ENCODE results near the gene SERPINB13. TPM values are rescaled to one million over a fixed set of nuclear protein-coding genes. Genes with fewer than 3 reads are reported as not detected.

SERPINB13 gene
- total and polyA plus RNA-seq, 2 donors (not counting 1 experiment from before 2014, with no cell fraction given): not detected

DNA sequence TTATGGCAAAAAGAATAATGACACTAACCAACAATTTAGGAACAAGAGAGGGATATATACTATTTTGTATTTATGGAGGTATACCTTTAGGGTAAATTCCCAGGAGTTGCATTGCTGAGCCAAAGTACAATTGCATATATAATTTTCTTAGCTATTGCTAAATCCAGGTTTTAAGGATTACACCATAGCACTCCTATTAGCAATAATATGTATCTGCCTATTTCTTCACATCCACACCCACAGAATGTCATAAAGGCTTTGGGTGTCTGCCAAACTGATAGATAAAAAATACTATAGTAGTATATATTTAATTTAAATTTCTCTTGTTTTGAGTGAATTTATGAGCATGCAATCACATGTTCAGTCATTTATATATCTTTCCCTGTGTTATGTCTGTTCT lies 11.5 kb upstream of the SERPINB13 start:
- ChIA-PET CTCF (no interaction called here), POLR2A (no interaction called here)
- no peak overlapping the region for H3K27ac ChIP-seq (ENCODE audit: low read length in 2 of 2)
- no peaks in the 10 kb centered on the region for H3K4me1 Mint-ChIP-seq
- no peaks in the 10 kb centered on the region for H3K9me3 ChIP-seq (ENCODE audit: control extremely low read depth in 1 of 3, control insufficient read depth in 2 of 3, insufficient read depth in 1 of 3, low read length in 2 of 3)
- no peaks in the 10 kb centered on the region for H3K4me1 ChIP-seq (ENCODE audit: control insufficient read depth in 2 of 2, insufficient read depth in 2 of 2, low read length in 2 of 2)
- peaks cover 25% of the 10 kb centered on the region for H3K27me3 Mint-ChIP-seq
- peaks cover 0 to 4% (median 0%) of the 10 kb centered on the region in 4 experiments for H3K27me3 ChIP-seq (replicated peaks in 1 of 4; ENCODE audit: control extremely low read depth in 1 of 4, control insufficient read depth in 3 of 4, insufficient read depth in 4 of 4, low read length in 3 of 4)
- no peaks in the 10 kb centered on the region for H4K20me1 ChIP-seq (ENCODE audit: control insufficient read depth, insufficient read depth, low read length, poor library complexity, severe bottlenecking)
- H2AFZ ChIP-seq (ENCODE audit: insufficient read depth, low read depth, low read length, poor library complexity, severe bottlenecking): no peak overlapping the region
- H3K27ac Mint-ChIP-seq: no peak overlapping the region
- H3K79me2 ChIP-seq (ENCODE audit: control insufficient read depth, insufficient read depth, low read length): no peaks in the 10 kb centered on the region
- DNase-seq (no peak), ATAC-seq (ENCODE audit: low read depth) (no peak)
- no peak overlapping the region for H3K4me2 ChIP-seq (replicated peaks; ENCODE audit: low read depth, low read length, poor library complexity, severe bottlenecking)
- no peaks in the 10 kb centered on the region for H3K9me3 Mint-ChIP-seq (ENCODE audit: insufficient read depth)
- no peaks in the 10 kb centered on the region for H3K36me3 ChIP-seq (replicated peaks in 1 of 2; ENCODE audit: control extremely low read depth in 1 of 2, control insufficient read depth in 1 of 2, extremely low read depth in 1 of 2, insufficient read depth in 2 of 2, low read length in 1 of 2)
- H3K4me3 ChIP-seq (ENCODE audit: control extremely low read depth in 1 of 5, extremely low read depth in 1 of 5, insufficient read depth in 1 of 5, low read depth in 2 of 5, low read length in 4 of 5): no peak overlapping the region
- no peak overlapping the region for H3K4me3 Mint-ChIP-seq
- intact Hi-C loops (cut with micrococcal nuclease): no loop called here
- H3K9ac ChIP-seq (ENCODE audit: low read length): no peak overlapping the region
- no peak for TF ChIP-seq EZH2 (IDR thresholded peaks at IDR 0.05; ENCODE audit: borderline replicate concordance, insufficient read depth, low read depth, low read length, poor library complexity, severe bottlenecking)
- TF ChIP-seq, protein P1, sequence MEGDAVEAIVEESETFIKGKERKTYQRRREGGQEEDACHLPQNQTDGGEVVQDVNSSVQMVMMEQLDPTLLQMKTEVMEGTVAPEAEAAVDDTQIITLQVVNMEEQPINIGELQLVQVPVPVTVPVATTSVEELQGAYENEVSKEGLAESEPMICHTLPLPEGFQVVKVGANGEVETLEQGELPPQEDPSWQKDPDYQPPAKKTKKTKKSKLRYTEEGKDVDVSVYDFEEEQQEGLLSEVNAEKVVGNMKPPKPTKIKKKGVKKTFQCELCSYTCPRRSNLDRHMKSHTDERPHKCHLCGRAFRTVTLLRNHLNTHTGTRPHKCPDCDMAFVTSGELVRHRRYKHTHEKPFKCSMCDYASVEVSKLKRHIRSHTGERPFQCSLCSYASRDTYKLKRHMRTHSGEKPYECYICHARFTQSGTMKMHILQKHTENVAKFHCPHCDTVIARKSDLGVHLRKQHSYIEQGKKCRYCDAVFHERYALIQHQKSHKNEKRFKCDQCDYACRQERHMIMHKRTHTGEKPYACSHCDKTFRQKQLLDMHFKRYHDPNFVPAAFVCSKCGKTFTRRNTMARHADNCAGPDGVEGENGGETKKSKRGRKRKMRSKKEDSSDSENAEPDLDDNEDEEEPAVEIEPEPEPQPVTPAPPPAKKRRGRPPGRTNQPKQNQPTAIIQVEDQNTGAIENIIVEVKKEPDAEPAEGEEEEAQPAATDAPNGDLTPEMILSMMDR (IDR thresholded peaks at IDR 0.05): no peak

DNA sequence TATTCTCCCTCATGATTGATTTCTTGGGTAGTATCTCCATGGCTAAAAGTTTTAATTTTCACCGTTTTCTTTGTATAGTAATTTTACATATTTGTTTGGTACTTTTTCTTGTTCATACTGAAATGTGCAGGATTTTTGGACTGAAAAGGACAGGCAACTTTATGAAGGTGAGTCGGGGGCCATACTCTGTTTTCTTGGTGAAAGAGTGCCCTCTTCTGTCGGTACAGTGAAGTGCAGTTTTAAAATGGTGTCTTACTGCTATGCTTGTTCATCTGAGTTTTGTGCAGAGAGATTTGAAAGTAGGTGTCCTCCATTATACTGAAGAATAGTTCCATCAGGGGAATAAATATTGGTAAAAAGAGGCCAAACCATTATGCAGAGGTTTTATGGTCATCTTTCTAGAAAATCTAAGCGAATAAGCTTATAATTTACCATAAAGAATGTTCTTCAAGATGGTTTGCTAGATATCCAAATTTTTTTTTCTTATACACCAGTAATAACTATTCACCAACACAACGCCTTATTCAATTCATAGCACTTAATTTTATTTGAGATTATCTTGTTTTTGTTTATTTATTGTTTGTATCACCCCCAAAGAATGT lies 8.7 kb upstream of the SERPINB13 start:
- H3K4me1 ChIP-seq (ENCODE audit: control insufficient read depth in 2 of 2, insufficient read depth in 2 of 2, low read length in 2 of 2): no peaks in the 10 kb centered on the region
- DNase-seq (peak; percentile 12), ATAC-seq (ENCODE audit: low read depth) (no peak)
- H4K20me1 ChIP-seq (ENCODE audit: control insufficient read depth, insufficient read depth, low read length, poor library complexity, severe bottlenecking): no peaks in the 10 kb centered on the region
- Mint-ChIP-seq H3K4me3 (no peak overlapping the region), H3K27me3 (peaks cover 11% of the 10 kb centered on the region), H3K9me3 (ENCODE audit: insufficient read depth) (no peaks in the 10 kb centered on the region), H3K27ac (no peak overlapping the region), H3K4me1 (no peaks in the 10 kb centered on the region)
- H2AFZ ChIP-seq (ENCODE audit: insufficient read depth, low read depth, low read length, poor library complexity, severe bottlenecking): no peak overlapping the region
- no peak overlapping the region for H3K4me2 ChIP-seq (replicated peaks; ENCODE audit: low read depth, low read length, poor library complexity, severe bottlenecking)
- no peak for TF ChIP-seq EZH2 (IDR thresholded peaks at IDR 0.05; ENCODE audit: borderline replicate concordance, insufficient read depth, low read depth, low read length, poor library complexity, severe bottlenecking)
- TF ChIP-seq, protein P1 (IDR thresholded peaks at IDR 0.05): peak; percentile 32
- no peaks in the 10 kb centered on the region for H3K36me3 ChIP-seq (replicated peaks in 1 of 2; ENCODE audit: control extremely low read depth in 1 of 2, control insufficient read depth in 1 of 2, extremely low read depth in 1 of 2, insufficient read depth in 2 of 2, low read length in 1 of 2)
- ChIA-PET CTCF (interaction anchor here (1.5 kb wide), 1 partner anchor 60 kb away, joined by 7 read pairs; no protein-coding TSS in a partner anchor), POLR2A (no interaction called here)
- H3K9me3 ChIP-seq (ENCODE audit: control extremely low read depth in 1 of 3, control insufficient read depth in 2 of 3, insufficient read depth in 1 of 3, low read length in 2 of 3): no peaks in the 10 kb centered on the region
- H3K27ac ChIP-seq (ENCODE audit: low read length in 2 of 2): no peak overlapping the region
- intact Hi-C loops (cut with micrococcal nuclease): loop anchor here (1.0 kb wide), 1 partner anchor 60 kb away; no protein-coding TSS in a partner anchor
- H3K4me3 ChIP-seq (ENCODE audit: control extremely low read depth in 1 of 5, extremely low read depth in 1 of 5, insufficient read depth in 1 of 5, low read depth in 2 of 5, low read length in 4 of 5): no peak overlapping the region
- 0% methylated on average over 2 of the region's 5 CpGs for WGBS (ENCODE audit: insufficient coverage)
- H3K79me2 ChIP-seq (ENCODE audit: control insufficient read depth, insufficient read depth, low read length): no peaks in the 10 kb centered on the region
- peaks cover 0 to 4% (median 0%) of the 10 kb centered on the region in 4 experiments for H3K27me3 ChIP-seq (replicated peaks in 1 of 4; ENCODE audit: control extremely low read depth in 1 of 4, control insufficient read depth in 3 of 4, insufficient read depth in 4 of 4, low read length in 3 of 4)
- no peak overlapping the region for H3K9ac ChIP-seq (ENCODE audit: low read length)
